ENCODE results near the gene NABP2.

GRCh38 chr12:56252649-56253048, 28.5 kb downstream of the NABP2 start:
- no peak for TF ChIP-seq SIN3A (IDR thresholded peaks at IDR 0.05; ENCODE audit: borderline replicate concordance, low read depth, low read length)
- TF ChIP-seq CTCF (IDR thresholded peaks at IDR 0.05): no peak
- TF ChIP-seq REST (IDR thresholded peaks at IDR 0.05; ENCODE audit: low read depth, low read length): no peak
- no peak for TF ChIP-seq JUND (IDR thresholded peaks at IDR 0.05)
- no peak for TF ChIP-seq RAD21 (IDR thresholded peaks at IDR 0.05; ENCODE audit: low read length)
- no peak for TF ChIP-seq TEAD4 (IDR thresholded peaks at IDR 0.05; ENCODE audit: borderline replicate concordance, insufficient read depth)
- TF ChIP-seq POLR2AphosphoS5 (IDR thresholded peaks at IDR 0.05; ENCODE audit: low read depth, low read length): no peak
- no peak for TF ChIP-seq EP300 (IDR thresholded peaks at IDR 0.05; ENCODE audit: borderline replicate concordance in 1 of 2, low read depth in 1 of 2, low read length in 1 of 2)
- TF ChIP-seq MEF2A (IDR thresholded peaks at IDR 0.05; ENCODE audit: borderline replicate concordance, low read depth): no peak

All from SK-N-SH (cell line).